H1 (cell line): ENCODE measurements around the gene AIRE. TPM values are rescaled to one million over a fixed set of nuclear protein-coding genes. Genes with fewer than 3 reads are reported as not detected.

Source experiments
- CBX8 ChIP-seq: fragments of 300-800, 300-1000 bp; sonication (generic); IDR thresholded peaks from 2 replicates; pipeline ENCODE4 v1.7.1; 2016; ENCODE audit warnings: low read depth, low read length, borderline replicate concordance
- CEBPB ChIP-seq: IDR thresholded peaks from 2 replicates; pipeline ENCODE4 v1.6.1; 2012; ENCODE audit warnings: low read depth, low read length
- CREB1 ChIP-seq: IDR thresholded peaks from 2 replicates; pipeline ENCODE4 v1.6.1; 2012; ENCODE audit warnings: inconsistent platforms
- CTBP2 ChIP-seq: IDR thresholded peaks from 2 replicates; pipeline ENCODE4 v1.7.0; 2011; ENCODE audit warnings: borderline replicate concordance, mild to moderate bottlenecking, moderate library complexity, mixed read lengths, low read length; ENCODE audit not compliant: insufficient read depth, insufficient read length
- EGR1 ChIP-seq: IDR thresholded peaks from 2 replicates; pipeline ENCODE4 v1.6.1; 2011; ENCODE audit warnings: low read depth, low read length, borderline replicate concordance
- EP300 ChIP-seq, 2 experiments: IDR thresholded peaks; 1 replicate in 1 of 2; 2 replicates in 1 of 2; pipeline ENCODE4 v1.6.1; 2011 to 2012; ENCODE audit warnings: low read depth in 2 of 2, low read length in 2 of 2, mild to moderate bottlenecking in 2 of 2, borderline replicate concordance in 1 of 2, inconsistent platforms in 1 of 2, moderate library complexity in 1 of 2
- FOSL1 ChIP-seq: IDR thresholded peaks from 2 replicates; pipeline ENCODE4 v1.6.1; 2011; ENCODE audit warnings: mild to moderate bottlenecking, low read depth, low read length, moderate library complexity; ENCODE audit not compliant: insufficient read depth
- GABPA ChIP-seq: IDR thresholded peaks from 2 replicates; pipeline ENCODE4 v1.6.1; 2011; ENCODE audit warnings: mild to moderate bottlenecking, low read length, moderate library complexity, borderline replicate concordance; ENCODE audit not compliant: insufficient read depth
- KDM1A ChIP-seq: fragments of 200-600, 300-600 bp; sonication (generic); IDR thresholded peaks from 2 replicates; pipeline ENCODE4 v1.7.1; 2016; ENCODE audit warnings: mild to moderate bottlenecking, low read length, borderline replicate concordance
- KDM4A ChIP-seq: IDR thresholded peaks from one replicate; pipeline ENCODE4 v1.7.1; 2012; ENCODE audit warnings: low read depth, mild to moderate bottlenecking, moderate library complexity, low read length, inconsistent platforms; ENCODE audit not compliant: severe bottlenecking
- NRF1 ChIP-seq: IDR thresholded peaks from 2 replicates; pipeline ENCODE4 v1.6.1; 2011; ENCODE audit warnings: mild to moderate bottlenecking, low read depth, low read length, improper control_type of control experiment
- PHF8 ChIP-seq: fragments of 200-600 bp; sonication (generic); conservative IDR thresholded peaks from 2 replicates; pipeline ENCODE4 v1.7.1; 2012; ENCODE audit warnings: low read depth, mild to moderate bottlenecking, inconsistent platforms, low read length, moderate library complexity
- RAD21 ChIP-seq, 2 experiments: IDR thresholded peaks in 1 of 2; conservative IDR thresholded peaks in 1 of 2; 2 replicates each; pipeline ENCODE4 v1.6.1; 2011; ENCODE audit warnings: low read depth in 2 of 2, low read length in 2 of 2, improper control_type of control experiment in 1 of 2, inconsistent platforms in 1 of 2, mild to moderate bottlenecking in 1 of 2, moderate library complexity in 1 of 2
- SAP30 ChIP-seq: fragments of 300-600 bp; sonication (generic); IDR thresholded peaks from 2 replicates; pipeline ENCODE4 v1.7.1; 2012; ENCODE audit warnings: low read length, moderate library complexity, mild to moderate bottlenecking, inconsistent platforms; ENCODE audit not compliant: insufficient read depth, insufficient replicate concordance
- SP1 ChIP-seq: IDR thresholded peaks from 2 replicates; pipeline ENCODE4 v1.6.1; 2011; ENCODE audit warnings: low read depth, low read length
- TAF7 ChIP-seq: optimal IDR thresholded peaks from 2 replicates; pipeline ENCODE3; 2011; ENCODE audit warnings: low read depth, mild to moderate bottlenecking, inconsistent platforms, low read length, moderate library complexity, borderline replicate concordance
- TBP ChIP-seq: IDR thresholded peaks from 2 replicates; pipeline ENCODE4 v1.6.1; 2011; ENCODE audit warnings: low read depth, low read length, improper control_type of control experiment
- TEAD4 ChIP-seq: IDR thresholded peaks from 2 replicates; pipeline ENCODE4 v1.6.1; 2012; ENCODE audit warnings: low read depth, low read length, inconsistent platforms, mixed read lengths
- USF2 ChIP-seq: IDR thresholded peaks from 2 replicates; pipeline ENCODE4 v1.6.1; 2011; ENCODE audit warnings: low read length, improper control_type of control experiment
- ZNF274 ChIP-seq: IDR thresholded peaks from 2 replicates; pipeline ENCODE4 v1.7.0; 2012; ENCODE audit warnings: low read length, borderline replicate concordance; ENCODE audit errors: extremely low read depth
- polyA plus RNA-seq, 7 experiments: library from polyadenylated mRNA; depleted of rRNA in 3 of 7; stranded (reverse) in 5 of 7; unstranded in 2 of 7; fragments of >200 nt in 5 of 7; fragments of 200-250 nt in 2 of 7; gene quantifications; 1 replicate in 5 of 7; 2 replicates in 1 of 7; 4 replicates in 1 of 7; pipeline versions ENCODE4 v1.2.1 to v1.2.3, GENCODE V29; 2011 to 2013; ENCODE audit warnings: missing spikeins in 2 of 7, mixed read lengths in 2 of 7
- total RNA-seq: library from RNA; stranded (reverse); fragmentation: NEBNext Ultra II Directional; extraction: Animal tissue kit (Norgen Biotek cat#: 25700); gene quantifications from 2 replicates; pipeline ENCODE4 v1.2.1, GENCODE V29; 2021
- TF ChIP-seq, protein P1 (sequence below): IDR thresholded peaks from 2 replicates; pipeline ENCODE4 v1.6.1; 2012; ENCODE audit warnings: inconsistent platforms

The AIRE gene
- total and polyA plus RNA-seq, 2 of the 8 experiments (the other 6 are each of a cell fraction or from before 2014, with no cell fraction given), result 0.09 TPM; not detected in 1

DNA sequence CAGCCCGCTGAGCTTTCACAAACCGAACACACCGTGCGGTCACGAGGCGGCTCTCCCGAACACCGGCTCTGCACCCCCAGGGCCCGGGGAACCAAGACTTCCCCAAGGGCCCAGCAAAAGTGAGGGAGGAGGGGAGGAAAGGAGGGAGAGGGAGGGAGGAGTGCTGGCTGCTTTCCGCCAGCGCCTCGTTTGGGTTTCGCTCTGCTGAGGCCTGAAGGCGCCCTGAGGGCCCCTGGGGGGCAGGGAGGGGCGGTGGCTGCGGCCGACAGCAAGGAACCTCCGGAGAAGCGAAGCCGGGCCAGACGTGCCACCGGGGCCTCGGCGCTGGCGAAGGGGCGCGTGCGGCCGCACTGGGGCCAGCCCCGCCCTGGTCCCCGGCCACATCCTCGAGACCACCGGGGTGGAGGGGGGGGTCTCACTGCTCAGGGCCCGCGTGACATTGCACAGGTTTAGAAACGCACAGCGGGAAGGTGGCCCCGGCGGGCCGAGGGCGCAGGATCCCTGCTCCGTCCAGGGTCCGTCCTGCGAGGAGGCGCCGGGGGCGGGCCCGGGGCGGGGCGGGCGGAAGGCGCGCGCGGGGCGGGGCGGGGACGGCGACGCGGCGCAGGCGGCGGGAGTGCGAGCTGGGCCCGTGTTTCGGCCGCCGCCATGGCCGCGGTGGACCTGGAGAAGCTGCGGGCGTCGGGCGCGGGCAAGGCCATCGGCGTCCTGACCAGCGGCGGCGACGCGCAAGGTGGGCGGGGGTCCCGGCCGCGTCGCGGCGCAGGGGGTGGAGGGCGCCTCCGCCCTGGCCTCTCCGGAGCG lies 14.0 kb downstream of the AIRE start, which contains the start of gene PFKL (continued):
- TF ChIP-seq KDM4A, result peak; percentile 85
- TF ChIP-seq, protein P1, sequence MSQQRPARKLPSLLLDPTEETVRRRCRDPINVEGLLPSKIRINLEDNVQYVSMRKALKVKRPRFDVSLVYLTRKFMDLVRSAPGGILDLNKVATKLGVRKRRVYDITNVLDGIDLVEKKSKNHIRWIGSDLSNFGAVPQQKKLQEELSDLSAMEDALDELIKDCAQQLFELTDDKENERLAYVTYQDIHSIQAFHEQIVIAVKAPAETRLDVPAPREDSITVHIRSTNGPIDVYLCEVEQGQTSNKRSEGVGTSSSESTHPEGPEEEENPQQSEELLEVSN, result peak; percentile 50; the same call in 1 of the 2 replicates
- TF ChIP-seq CBX8, result no peak
- TF ChIP-seq ZNF274, result no peak
- TF ChIP-seq SP1, result no peak
- TF ChIP-seq CTBP2, result peak; percentile 57
- peak in 1 of 2 experiments; percentile 70; a peak in 1 of 3 replicates for TF ChIP-seq EP300 (IDR thresholded peaks at IDR 0.05; ENCODE audit: borderline replicate concordance in 1 of 2, low read depth in 2 of 2, low read length in 2 of 2)
- TF ChIP-seq KDM1A, result 0 out of 2 replicates have a peak, but pooled peaks have one; percentile 9
- no peak for TF ChIP-seq SAP30
- TF ChIP-seq CEBPB, result no peak
- TF ChIP-seq FOSL1, result no peak
- no peak for TF ChIP-seq TBP
- TF ChIP-seq TAF7, result no peak
- no peak for TF ChIP-seq TEAD4
- no peak for TF ChIP-seq NRF1
- TF ChIP-seq CREB1, result peak; percentile 24; the same call in 1 of the 2 replicates
- no peak for TF ChIP-seq EGR1
- TF ChIP-seq PHF8, result no peak
- TF ChIP-seq USF2, result no peak
- TF ChIP-seq GABPA, result no peak
- no peak for TF ChIP-seq RAD21 (IDR thresholded peaks at IDR 0.05 in 1 of 2, conservative IDR thresholded peaks at IDR 0.05 in 1 of 2; ENCODE audit: low read depth in 2 of 2, low read length in 2 of 2)
